ENCODE measurements around the gene ZNF722.
"Not testable (repeated sequence)": the region's sequence is repeated elsewhere in the genome, so short reads cannot be mapped to it uniquely, and the experiment has no call there.

Gene ZNF722

GRCh38 chr7:63998549-63998948 is at the start of gene ZNF722:
Gene ZNF722 (plus strand): TSS chr7:63998849. CDS start chr7:63998962, 113 bp downstream.
- no peak for DNase-seq

DNA sequence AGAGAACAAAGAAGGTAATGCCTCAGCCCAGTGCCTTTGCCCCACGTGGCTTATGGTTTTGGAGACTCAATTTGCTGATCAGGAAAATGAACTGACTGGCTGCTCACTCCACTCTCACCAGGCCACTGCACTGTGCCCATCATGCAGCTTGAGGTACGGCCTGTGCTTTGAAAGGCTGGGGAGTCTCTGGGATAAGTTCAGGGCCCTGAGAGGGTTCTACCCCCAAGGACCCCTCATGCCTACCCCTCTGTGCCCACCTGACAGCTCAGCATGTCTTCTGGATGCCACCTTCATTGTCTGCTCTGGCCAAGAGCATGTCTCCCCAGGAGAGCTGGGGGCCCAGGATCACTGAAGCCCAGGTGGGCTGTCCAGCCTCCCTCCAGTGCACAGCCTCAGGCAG is 45.5 kb upstream of the ZNF722 start:
- DNase-seq: no peak

DNA sequence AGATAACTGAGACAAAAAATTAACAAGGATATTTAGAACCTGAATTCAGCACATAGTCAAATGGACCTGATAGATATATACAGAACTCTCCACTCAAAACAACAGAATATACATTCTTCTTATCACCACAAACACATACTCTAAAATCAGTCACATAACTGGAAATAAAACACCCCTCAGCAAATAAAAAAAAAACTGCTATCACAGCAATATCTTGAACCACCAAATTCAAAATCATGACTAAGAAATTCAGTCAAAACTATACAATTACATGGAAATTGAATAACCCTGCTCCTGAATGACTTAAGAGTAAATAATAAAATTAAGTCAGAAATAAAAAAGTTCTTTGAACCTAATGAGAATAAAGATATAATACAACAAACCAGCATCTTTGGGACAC is 30.0 kb upstream of the ZNF722 start:
- DNase-seq: no peak

DNA sequence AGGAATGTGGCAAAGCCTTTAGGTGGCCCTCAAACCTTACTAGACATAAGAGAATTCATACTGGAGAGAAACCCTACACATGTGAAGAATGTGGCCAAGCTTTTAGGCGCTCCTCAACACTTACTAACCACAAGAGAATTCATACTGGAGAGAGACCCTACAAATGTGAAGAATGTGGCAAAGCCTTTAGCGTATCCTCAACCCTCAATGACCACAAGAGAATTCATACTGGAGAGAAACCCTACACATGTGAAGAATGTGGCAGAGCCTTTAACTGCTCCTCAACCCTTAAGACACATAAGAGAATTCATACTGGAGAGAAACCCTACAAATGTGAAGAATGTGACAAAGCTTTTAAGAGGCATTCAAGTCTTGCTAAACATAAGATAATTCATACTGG is 16.8 kb downstream of the ZNF722 start:
- DNase-seq: not testable (repeated sequence)

GRCh38 chr7:64035388-64035787 is 36.7 kb downstream of the ZNF722 start:
- no peak for DNase-seq

DNA sequence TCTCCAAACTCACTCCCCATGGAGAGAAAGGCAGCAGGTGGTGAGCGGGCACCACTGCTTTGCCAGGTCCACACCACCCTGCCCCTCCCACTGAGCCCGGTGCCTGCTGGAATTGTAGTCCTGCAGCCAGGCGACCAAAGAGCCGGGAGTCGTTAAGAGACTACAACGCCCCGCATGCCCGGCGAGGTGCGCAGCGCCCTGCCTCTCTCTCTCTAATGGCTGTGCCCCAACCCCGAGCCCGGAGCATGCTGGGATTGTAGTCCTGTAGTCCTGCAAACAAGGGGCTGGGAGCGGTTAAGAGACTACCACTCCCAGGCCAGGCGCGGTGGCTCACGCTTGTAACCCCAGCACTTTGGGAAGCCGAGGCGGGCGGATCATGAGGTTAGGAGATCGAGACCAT is 38.4 kb downstream of the ZNF722 start:
- no peak for DNase-seq

DNA sequence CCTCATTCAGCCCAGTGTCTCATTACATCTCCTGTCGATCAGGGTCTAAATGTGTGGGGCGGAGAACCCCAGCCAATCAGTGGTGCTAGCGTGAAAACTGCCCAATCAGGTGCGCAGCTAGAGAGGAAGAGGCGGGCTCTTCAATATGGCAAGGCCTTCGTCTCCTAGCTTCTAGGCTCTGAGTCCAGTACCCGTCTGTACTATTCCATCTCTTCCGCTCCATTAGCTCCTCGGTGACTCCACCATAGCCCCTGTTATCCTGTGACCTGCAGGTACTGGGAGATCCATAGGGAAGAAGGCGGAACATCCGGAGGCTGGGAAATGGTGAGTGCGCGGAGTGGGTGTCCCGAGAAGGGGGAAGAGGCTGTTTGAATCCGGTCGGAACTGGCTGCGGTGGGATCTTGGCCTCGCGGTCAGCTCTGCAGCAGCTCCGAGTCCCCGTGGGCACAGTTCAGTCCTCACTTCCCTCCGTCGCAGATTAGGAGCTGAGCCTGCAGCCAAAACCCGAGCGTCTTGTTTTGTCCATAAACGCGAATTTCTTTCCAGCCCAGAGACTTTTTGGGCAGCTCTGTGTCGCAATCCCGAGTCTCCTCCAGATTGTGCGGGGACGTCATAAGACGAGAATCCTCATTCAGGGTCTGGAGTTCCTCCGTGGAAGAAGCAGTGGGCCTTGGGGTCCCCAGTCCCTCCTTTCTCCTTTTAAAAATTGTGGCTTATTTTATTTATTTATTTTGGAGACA is 46.8 kb downstream of the ZNF722 start, which contains the start of gene ZNF727:
Gene ZNF727, plus strand, starts transcription at position 134 of the 740 bp plus-strand sequence. Its CDS starts 188 bp downstream, at position 322.
- DNase-seq: peak; percentile 27

DNA sequence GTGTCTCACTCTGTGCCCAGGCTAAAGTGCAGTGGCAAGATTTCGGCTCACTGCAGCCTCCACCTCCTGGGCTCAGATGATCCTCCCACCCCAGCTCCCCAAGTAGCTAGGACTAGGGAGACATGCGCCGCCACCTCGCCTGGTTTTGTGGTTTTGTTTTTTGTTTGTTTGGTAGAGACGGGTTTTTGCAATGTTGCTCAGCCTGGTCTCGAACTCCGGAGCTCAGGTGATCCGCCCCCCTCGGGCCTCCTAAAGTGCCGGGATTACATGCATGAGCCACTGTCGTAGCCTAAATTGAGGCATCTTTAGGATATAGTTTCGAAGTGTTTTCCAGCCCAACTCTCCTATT is 47.4 kb downstream of the ZNF722 start:
- DNase-seq: no peak
